ENCODE measurements around the gene CPPED1.

Gene CPPED1

GRCh38 chr16:12611916-12612597, 191.6 kb downstream of the CPPED1 start:
- Histone ChIP-seq H3K36me3 (ENCODE audit: control insufficient read depth, low read depth, low read length) (no peaks in the 10 kb centered on the region), H3K4me1 (ENCODE audit: control insufficient read depth, low read depth, low read length) (peaks cover 3% of the 10 kb centered on the region), H3K27ac (ENCODE audit: low read length) (no peak overlapping the region), H3K27me3 (ENCODE audit: control insufficient read depth, insufficient read depth, low read length) (no peaks in the 10 kb centered on the region), H3K9ac (ENCODE audit: low read length) (no peak overlapping the region), H3K4me3 (ENCODE audit: low read length) (no peak overlapping the region), H3K9me3 (ENCODE audit: control insufficient read depth, low read depth, low read length) (no peaks in the 10 kb centered on the region)

- Histone ChIP-seq H3K27ac (ENCODE audit: low read length) (no peak overlapping the region), H3K9me3 (ENCODE audit: control insufficient read depth, low read depth, low read length) (no peaks in the 10 kb centered on the region), H3K4me3 (ENCODE audit: low read length) (no peak overlapping the region), H3K4me1 (ENCODE audit: control insufficient read depth, low read depth, low read length) (peaks cover 3% of the 10 kb centered on the region), H3K9ac (ENCODE audit: low read length) (no peak overlapping the region), H3K36me3 (ENCODE audit: control insufficient read depth, low read depth, low read length) (no peaks in the 10 kb centered on the region), H3K27me3 (ENCODE audit: control insufficient read depth, insufficient read depth, low read length) (no peaks in the 10 kb centered on the region)
These were observed 192.6 kb downstream of the CPPED1 start for GRCh38 chr16:12611006-12611477.

DNA sequence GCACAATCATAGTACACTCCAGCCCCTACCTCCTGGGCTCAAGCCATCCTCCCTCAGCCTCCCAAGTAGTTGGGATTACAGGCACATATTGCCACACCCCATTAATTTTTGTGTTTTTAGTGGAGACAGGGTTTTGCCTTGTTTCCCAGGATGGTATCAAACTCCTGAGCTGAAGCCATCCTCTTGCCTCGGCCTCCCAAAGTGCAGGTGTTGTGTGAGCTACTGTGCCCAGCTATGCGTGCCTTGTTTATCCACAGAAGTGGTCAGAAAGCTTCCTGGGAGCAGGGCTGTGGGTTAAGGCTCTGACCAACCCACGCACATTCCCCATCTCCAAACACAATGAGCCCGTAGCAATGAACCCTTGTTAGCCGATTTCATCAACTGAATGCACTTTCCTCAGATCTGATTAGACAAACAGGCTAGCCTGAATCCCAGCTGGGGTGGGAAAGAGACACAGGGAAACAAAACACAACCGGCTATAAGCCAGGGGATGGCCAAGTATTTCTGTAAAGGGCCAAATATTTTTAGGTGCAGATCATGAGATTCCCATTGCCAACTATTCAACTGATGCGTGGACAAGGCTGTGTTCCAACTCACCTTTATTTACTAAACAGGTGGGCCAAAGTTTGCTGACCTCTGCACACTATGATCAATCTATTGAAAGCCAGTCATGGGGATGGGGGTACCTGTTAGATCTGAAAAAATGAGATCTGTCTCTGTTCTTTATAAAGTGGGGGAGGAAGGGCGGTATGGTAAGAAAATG, 193.6 kb downstream of the CPPED1 start:
- no peak overlapping the region for H3K27ac ChIP-seq (ENCODE audit: low read length)
- no peaks in the 10 kb centered on the region for H3K9me3 ChIP-seq (ENCODE audit: control insufficient read depth, low read depth, low read length)
- peaks cover 3% of the 10 kb centered on the region for H3K4me1 ChIP-seq (ENCODE audit: control insufficient read depth, low read depth, low read length)
- no peaks in the 10 kb centered on the region for H3K27me3 ChIP-seq (ENCODE audit: control insufficient read depth, insufficient read depth, low read length)
- no peaks in the 10 kb centered on the region for H3K36me3 ChIP-seq (ENCODE audit: control insufficient read depth, low read depth, low read length)
- no peak overlapping the region for H3K4me3 ChIP-seq (ENCODE audit: low read length)
- H3K9ac ChIP-seq (ENCODE audit: low read length), result no peak overlapping the region
